ENCODE data around the gene TCF19.

Gene TCF19

DNA sequence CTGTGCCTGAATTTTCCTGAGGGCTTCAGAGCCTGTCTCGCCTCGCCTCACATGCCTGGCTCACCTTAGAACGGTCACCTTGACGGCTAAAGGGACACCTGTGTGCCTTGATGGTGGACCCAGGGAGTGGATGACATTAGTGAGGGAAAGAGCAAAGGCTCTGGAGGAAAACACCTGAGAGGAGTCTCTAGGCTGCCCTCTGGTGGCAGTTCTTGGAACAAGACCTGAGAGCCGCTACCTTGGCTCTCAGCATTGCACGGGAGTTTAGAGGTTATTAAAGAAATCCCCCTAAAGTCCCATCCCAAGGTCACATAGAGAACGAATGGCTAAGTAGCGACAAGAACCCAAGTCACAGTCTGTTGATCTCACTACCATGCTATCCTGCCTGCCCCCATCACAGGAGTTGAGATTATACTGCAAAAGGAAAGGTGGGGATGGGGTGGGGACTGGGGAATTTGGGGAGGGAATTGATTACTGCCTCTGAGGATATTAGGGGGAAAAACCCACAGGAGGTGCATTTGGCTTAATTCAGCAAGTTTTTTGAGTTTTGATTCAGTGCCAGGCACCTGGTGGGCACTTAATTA is 30.2 kb upstream of the TCF19 start:
- peak; percentile 65 for DNase-seq (ENCODE audit: low read depth)

DNA sequence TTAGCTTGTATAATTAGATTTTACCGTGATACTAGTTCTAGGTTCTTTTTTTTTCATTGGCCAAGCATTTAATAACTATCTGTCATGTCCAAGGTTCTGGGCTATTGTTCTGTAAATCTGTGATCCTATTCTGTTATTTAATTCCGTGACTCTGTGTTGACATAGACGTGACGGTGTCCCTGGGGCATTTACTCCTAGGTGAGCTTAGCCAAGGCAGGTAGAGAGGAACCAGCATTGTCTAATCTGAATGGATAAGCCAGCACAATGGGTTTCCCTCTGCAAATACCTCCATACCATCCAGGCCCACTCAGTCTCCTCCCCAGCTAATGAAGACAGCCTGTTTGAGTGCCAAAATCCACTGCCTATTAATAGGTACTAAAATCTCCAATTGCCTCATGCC is 29.3 kb upstream of the TCF19 start:
- DNase-seq (ENCODE audit: low read depth): no peak

DNA sequence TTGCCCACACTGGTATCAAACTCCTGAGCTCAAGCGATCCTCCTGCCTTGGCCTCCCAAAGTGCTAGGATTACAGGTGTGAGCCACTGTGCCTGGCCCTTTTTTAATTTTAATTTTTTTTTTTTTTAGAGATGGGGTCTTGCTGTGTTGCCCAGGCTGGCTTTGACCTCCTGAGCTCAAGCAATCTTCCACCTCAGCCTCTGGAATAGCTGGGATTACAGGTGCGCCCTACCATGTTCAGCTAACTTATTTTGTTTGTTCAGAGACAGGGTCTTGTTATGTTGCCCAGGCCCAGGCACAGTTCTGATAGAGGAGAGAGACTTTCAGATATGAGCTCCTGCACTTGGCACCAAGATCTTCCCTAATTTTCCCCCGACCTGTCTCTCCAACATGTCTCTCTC is 27.6 kb upstream of the TCF19 start:
- DNase-seq (ENCODE audit: low read depth): no peak

DNA sequence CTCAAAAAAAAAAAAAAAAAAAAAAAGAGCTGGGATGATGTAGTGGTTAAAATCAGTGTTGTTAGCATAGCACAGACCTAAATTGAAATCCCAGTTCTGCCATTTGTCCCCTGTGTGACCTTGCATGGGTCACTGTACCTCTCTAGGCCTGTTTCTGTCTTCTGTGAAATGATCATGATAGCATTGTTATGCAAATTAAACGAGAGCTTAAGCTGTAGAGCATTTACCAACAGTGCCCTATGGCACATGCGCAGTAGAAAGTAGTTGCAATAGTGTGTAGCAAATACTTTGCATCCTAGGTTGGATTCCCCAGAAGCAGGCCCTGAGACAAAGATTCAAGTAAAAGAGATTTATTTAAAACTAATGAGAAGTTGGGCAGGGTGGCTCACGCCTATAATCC is 26.8 kb upstream of the TCF19 start:
- DNase-seq (ENCODE audit: low read depth): no peak

DNA sequence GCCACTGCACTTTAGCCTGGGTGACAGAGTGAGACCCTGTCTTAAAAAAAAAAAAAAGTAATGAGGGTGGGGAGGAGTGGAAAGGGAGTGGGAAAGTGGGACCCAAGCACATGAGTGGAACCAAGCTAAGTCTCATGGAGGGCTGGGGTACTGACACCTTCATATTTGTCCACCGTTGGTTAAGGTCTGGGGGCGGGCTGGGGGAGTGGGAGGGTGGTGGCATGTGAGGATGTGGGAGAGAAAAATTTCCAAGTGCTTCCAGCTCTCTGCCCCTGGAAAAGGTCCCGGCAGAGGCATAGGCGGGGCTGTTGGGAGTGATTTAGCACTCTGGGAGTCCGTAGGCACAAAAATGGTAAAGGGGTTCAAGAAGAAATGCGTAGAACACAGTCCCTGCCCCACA is 25.6 kb upstream of the TCF19 start:
- no peak for DNase-seq (ENCODE audit: low read depth)

DNA sequence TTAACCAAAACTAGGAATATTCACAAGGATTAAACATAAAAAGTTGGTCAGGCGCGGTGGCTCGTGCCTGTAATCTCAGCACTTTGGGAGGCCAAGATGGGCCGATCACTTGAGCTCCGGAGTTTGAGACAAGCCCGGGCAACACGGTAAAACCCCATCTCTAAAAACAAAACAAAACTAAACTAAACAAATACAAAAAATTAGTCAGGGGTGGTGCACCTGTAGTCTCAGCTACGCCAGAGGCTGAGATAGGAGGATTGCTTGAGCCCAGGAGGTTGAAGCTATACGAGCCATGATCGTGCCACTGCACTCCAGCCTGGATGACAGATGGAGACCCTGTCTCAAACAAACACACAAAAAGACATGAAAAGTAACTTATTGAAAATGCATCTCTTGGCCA is 22.7 kb upstream of the TCF19 start:
- DNase-seq (ENCODE audit: low read depth): no peak

DNA sequence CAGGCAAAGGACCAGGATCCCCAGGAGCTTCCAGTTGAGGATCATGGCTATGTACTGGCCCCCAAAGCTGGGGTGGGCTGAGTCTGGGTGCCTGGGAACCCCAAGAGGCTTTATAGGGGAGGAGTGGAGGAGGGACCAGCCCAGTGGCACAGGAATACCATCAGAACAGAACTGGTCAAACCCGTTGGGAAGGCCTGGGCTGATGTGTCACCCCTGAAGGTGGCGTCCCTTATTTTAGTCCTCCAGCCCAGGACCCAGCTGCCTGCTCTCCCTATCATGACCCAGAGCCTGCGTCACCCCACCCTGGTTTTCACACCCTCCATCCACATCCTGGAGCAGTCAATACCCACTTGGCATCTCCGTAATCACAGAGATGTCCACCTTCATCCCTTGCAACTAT is 19.4 kb upstream of the TCF19 start, which contains the start of gene PSORS1C2:
Gene PSORS1C2 (minus strand): TSS at position 85 of the 400 bp plus-strand sequence. CDS start 40 bp downstream, at position 45.
- no peak for DNase-seq (ENCODE audit: low read depth)

DNA sequence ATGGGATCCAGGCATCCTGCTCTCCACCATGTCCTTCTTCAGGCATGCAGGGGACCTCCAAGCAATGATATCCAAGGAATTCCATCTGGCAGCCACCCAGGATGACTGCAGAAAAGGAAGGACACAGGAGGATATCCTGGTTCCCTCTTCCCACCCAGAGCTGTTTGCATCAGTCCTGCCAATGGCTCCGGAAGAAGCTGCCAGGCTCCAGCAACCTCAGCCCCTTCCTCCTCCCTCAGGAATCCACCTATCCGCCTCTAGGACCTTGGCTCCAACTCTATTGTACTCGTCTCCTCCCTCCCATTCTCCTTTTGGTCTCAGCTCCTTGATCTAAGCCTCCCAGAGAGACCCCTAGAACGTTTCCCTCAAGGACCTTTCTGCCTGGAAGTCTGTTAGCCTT is 18.8 kb upstream of the TCF19 start:
- DNase-seq (ENCODE audit: low read depth): peak; percentile 32

DNA sequence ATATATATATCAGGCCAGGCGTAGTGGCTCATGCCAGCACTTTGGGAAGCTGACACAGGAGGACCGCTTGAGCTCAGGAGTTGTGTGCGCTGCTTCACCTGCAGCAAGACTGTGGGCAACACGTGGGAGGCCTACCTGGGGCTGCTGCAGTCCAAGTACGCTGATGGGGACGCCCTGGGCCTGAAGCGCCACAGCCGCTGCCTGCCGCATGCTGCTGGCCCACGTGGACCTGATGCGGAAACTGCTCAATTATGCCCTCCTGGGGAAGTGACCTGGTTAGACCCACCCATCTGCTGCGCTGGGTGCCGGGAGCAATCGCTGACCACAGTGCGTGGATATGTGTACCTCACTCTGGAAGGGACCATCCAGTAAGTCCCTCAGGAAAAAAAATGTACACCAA is 17.7 kb upstream of the TCF19 start:
- no peak for DNase-seq (ENCODE audit: low read depth)

DNA sequence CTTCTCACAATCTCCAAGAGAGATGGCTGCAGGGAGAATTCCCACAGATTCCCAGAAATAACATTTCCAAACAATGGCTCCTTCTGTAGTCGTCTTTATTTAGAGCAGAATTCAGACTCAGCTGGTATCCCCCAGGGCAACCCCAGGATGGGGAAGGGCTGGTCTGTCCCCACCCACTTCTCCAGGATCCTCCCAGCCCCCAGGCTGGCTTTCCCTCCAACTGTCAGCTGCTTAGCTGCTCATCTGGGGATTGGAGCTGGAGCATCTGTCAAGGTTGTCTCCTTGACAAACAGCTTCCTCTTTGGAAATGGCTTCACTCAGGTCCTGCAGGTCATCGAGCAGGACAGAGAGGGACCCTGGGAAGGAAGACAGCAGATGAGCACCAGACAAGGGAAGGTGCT is 16.0 kb upstream of the TCF19 start:
- DNase-seq (ENCODE audit: low read depth): no peak

DNA sequence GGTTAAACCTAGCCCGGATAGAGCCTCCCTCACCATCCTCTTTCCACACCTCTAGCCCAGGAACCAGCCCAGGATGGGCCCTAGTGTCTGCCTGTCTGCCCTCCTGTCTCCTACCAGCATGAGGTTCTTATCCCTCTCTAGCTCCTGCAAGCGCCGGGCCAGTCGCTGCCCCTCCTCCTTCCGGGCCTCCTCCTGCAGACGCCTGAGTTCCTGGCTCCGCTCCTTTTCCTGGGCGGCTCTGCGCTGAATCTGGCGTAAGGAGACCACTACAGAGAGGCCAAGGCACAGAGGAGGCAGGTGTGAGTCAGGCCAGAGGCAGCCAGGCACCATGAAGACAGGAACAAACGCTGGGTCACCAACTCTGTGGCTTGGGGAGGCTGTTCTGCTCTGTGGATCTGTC is 15.2 kb upstream of the TCF19 start:
- peak; percentile 93 for DNase-seq (ENCODE audit: low read depth)

DNA sequence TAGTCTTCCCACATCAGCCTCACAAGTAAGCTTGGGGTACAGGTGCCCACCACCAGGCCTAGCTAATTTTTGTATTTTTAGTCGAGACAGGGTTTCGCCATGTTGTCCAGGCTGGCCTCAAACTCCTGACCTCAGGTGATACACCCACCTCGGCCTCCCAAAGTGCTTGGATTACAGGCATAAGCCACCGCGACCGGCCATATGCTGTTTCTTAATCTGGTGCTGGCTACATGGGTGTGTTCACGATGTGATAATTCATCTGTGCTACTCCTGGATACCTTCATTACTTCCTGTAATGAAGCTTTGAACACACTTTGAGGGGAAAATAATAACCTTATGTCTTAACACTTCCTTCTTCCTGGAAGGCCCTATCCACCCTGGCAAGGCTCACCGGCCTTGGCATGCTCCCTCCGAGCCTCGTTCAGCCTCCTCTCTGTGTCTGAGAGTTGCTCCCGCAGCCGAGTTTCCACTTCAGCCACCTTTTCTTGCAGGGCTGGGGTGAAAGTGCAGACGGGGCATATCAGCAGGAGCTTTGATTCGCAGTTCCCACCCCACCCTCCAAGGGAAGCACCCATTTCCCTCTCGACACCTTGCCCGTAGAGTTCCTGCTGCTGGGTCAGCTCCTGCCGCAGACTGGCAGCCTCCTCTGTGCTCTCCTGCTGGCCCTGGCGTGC is 14.0 kb upstream of the TCF19 start:
- no peak for DNase-seq (ENCODE audit: low read depth)

DNA sequence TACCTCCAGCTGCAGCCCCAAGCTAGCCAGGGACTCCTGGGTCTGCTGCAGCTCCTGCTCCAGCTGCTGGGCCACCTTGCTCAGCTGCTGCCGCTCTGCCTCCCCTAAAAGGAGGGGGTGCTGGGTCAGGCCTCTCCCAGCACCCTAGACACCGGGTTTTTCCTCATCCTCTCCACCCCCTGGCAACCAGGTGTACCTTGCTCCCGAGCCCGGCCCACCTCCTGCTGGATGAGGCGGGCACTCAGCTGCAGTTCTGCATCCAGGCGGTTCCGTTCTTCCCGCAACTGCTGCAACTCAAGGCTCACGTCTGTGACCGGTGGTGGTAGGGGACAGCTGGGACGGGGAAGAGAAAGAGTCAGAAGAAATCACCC is 13.4 kb upstream of the TCF19 start:
- no peak for DNase-seq (ENCODE audit: low read depth)

DNA sequence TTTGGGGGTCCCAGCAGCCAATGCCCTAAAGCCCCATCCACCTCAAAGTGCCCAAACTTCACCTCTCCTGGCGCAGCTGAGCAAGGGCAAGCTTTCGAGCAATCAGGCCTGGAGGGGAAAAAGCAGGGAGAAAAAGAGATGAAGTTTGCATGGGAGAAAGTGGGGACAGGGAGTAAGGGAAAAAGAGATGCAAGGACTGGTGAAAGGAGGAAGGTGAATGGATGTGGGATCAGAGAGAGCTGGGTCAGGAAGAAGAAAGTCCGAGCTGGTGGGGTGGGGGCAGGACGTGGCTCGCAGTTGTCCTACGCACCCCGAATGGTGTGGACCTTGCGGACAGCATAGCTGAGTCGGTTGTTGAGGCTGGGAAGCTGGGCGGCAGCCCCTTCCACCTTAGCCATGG is 13.0 kb upstream of the TCF19 start:
- no peak for DNase-seq (ENCODE audit: low read depth)

DNA sequence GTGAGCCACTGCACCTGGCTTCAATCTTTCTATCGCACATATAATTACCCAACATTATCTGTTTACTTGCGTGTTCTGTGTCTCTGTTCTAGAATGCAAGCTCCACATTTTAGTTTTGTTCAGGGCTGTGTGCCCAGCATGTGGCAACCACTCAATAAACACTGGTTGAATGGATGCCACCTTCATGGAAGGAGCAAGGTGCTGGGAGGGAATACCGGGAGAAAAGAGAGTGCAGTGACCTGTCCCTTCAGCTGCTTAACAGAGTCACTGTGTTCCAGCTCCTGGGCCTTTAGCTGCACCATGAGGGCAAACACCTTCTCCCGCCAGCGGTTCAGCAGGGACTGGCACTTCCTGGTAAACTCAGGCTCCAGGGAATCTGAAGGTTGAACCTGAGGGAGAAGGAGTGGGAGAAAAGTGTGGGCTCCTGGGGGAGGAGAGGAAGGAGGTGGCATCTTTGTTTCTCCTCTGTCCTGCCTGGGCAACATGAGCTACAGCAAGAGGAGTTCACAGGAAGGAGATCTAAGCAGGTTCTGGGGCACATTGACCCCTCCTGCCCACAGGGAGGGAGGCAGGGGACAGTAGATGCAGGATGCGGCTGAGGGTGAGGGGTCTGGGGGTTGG is 8.5 kb upstream of the TCF19 start:
- no peak for DNase-seq (ENCODE audit: low read depth)

DNA sequence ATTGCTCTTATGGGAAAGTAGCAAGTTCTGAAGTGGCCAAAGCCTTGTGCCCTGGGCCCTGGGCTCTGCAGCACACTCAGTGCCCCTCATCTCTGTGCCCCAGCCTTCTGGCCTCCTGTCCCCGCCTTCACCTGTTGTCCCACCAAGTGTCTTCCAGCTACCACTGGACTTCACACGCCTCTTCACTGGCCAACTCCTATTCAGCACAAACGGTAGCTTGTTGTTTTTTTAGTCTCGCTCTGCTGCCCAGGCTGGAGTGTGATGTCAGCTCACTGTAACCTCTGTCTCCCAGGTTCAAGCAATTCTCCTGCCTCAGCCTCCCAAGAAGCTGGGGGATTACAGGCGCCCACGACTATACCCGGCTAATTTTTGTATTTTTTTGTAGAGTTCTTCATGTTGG is 5.6 kb upstream of the TCF19 start:
- no peak for DNase-seq (ENCODE audit: low read depth)

DNA sequence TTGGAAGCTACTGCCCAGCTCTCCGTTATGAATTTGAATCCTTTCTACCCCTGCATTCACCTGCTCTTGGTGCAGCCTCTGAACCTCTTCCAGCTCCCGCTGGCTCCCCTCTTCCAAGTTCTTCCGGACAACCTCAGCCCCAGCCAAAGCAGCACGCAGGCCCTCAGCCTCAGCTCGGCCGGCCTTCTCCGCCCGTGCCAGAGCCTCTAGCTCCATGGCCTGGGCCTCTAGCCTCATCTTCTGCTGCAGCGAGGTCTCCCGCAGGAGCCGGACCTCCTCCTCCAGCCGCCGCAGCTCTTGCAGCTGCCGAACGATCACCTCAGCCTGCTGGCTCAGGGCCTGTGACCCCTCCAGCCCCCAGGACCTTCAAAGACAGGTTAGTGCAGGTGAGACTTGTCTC is 4.0 kb upstream of the TCF19 start:
- DNase-seq (ENCODE audit: low read depth): no peak

DNA sequence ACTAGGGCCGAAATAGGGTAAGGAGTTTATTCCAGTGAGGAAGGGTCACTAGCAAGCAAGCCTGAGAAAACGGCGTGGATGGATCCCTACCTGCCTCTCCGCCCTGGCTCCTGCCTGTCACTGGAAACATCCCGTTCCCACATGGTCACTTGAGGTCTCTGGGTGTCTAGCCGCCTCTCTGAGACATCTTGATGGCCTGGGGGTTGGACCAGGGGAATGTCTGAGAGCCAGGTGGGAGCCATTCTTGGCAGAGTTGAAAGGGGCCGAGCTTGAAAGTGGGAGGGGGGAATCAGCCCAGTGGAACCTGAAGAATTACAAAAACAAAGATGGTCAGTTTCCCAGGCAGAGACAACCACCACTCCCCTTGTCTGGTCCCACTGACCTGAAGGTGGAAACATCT is 1.7 kb upstream of the TCF19 start:
- no peak for DNase-seq (ENCODE audit: low read depth)

DNA sequence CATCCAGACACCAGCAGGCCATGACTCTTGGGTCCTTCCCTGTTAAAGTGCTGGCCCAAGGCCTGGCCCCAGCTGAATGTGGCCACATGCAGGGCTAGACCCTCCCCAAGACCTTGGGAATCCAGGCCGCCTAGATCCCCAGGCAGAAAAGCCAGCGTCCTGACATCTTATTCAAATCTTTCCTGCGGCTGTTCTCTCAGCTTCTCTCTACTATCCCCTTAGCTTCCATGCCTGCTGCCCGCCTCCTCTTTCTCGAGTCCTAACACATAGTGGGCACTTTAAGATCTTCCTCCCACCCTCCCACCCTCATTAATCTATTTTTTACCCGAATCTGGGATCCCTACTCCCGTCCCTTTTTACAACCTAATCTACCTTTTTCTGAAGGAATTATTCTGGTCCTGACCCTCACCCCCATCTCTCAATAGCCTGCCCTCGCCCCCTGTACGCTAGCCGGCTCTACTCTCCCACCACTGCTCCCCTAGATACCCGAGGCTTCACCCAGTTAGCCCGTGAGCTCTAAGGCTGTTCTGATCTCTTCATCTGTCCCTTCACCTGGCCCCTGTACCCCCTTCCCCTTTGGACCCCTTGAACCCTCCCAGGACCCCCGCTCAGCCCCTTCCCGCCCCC is 763 bp upstream of the TCF19 start, which contains the start of gene CCHCR1:
Gene CCHCR1 (minus strand): TSS at position 290 of the 627 bp plus-strand sequence. CDS start 202 bp downstream, at position 88.
- DNase-seq (ENCODE audit: low read depth): peak; percentile 15

DNA sequence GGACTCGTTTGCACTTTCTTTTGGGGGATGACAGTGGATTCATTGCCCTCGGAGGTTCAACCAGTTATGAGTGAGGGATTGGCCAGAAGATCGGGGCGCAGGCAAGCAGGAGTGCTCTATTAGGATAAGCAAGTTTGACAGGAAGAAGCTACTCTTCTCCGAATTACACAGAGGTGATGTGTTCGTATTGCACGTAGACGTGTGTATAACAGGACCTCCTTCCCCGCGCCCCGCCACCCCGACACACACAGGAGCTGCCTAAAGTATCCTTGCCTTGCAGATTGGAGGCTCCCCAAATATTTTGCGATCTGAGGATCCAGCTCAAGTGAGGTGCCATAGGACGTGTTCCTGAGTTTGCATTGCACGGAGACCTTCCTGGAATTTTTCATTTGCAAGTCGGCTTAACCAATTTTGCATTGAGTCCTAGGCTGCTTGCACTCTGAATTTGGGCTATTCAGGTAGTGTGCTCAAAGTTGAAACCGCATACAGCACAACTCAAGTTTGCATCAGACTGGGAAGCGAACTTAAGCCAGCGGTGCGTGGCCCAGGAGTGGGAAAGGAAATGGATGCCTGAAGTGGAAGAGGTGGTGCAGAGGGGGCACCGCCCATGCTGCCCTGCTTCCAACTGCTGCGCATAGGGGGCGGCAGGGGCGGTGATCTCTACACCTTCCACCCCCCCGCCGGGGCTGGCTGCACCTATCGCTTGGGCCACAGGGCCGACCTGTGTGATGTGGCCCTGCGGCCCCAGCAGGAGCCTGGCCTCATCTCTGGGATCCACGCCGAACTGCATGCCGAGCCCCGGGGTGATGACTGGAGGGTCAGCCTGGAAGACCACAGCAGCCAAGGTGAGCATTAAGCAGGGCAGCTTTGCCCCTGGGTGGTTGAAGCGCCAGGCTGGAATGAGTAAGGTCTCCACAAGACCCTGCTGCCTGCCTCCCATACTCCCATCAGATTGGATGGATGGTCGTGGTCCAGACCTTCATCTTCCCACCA is 770 bp downstream of the TCF19 start:
- DNase-seq (ENCODE audit: low read depth): peak; percentile 69

DNA sequence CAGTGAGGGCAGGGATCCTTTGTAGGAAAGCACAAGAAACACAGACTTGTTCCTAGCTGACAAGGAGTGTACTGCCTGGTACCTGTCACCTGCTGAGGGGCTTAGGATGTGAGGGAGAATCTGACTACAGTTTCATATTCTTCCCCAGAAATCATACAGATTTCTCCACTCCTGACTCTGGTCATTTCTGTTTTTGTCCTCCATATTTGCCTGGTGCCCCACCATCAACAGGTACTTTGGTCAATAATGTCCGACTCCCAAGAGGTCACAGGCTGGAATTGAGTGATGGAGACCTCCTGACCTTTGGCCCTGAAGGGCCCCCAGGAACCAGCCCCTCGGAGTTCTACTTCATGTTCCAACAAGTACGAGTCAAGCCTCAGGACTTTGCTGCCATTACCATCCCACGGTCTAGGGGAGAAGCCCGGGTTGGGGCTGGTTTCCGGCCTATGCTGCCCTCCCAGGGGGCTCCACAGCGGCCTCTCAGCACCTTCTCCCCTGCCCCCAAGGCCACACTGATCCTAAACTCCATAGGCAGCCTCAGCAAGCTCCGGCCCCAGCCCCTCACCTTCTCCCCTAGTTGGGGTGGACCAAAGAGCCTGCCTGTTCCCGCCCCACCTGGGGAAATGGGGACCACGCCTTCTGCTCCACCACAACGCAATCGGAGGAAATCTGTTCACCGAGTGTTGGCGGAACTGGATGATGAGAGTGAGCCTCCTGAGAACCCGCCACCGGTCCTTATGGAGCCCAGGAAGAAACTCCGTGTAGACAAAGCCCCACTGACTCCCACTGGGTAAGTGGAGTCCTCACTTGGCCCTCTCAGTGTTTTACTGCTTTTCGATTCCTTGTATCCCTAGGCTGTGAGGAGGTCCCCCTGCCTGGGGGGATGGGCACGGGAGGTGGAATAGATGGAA is 3.1 kb downstream of the TCF19 start:
- DNase-seq (ENCODE audit: low read depth): no peak
